Karpas-422 (cell line): ENCODE results near the gene UGT2B15. TPM values are rescaled to one million over a fixed set of nuclear protein-coding genes. Genes with fewer than 3 reads are reported as not detected.
"Not testable (repeated sequence)": the region's sequence is repeated elsewhere in the genome, so short reads cannot be mapped to it uniquely, and the experiment has no call there.

Experiments used
- DNase-seq: peaks from one replicate; pipeline ENCODE4 v3.0.0-alpha.2; 2015
- H2AFZ ChIP-seq: fragments of 200-600 bp; sonication (generic); 2 replicates; pipeline ENCODE4 v1.6.1; 2014; ENCODE audit warnings: antibody characterized with exemption, low read length, mixed read lengths
- H3K27ac ChIP-seq: fragments of 200-600 bp; sonication (generic); 2 replicates; pipeline ENCODE4 v1.5.1; 2014; ENCODE audit warnings: mild to moderate bottlenecking, low read length, moderate library complexity
- H3K27me3 ChIP-seq: fragments of 200-600 bp; sonication (generic); 2 replicates; pipeline ENCODE4 v1.6.1; 2014; ENCODE audit warnings: low read length, mixed read lengths
- H3K36me3 ChIP-seq: fragments of 200-600 bp; sonication (generic); 2 replicates; pipeline ENCODE4 v1.6.1; 2014; ENCODE audit warnings: low read length, mixed read lengths; ENCODE audit not compliant: insufficient read depth
- H3K4me1 ChIP-seq: fragments of 200-600 bp; sonication (generic); 2 replicates; pipeline ENCODE4 v1.6.1; 2014; ENCODE audit warnings: mild to moderate bottlenecking, low read length, mixed read lengths
- H3K4me2 ChIP-seq: fragments of 200-600 bp; sonication (generic); 2 replicates; pipeline ENCODE4 v1.6.1; 2014; ENCODE audit warnings: low read length, low read depth, mild to moderate bottlenecking; ENCODE audit not compliant: poor library complexity, severe bottlenecking
- H3K4me3 ChIP-seq: fragments of 200-600 bp; sonication (generic); 2 replicates; pipeline ENCODE4 v1.5.1; 2014; ENCODE audit warnings: mild to moderate bottlenecking, antibody characterized with exemption, low read length, mixed read lengths
- H3K79me2 ChIP-seq: fragments of 200-600 bp; sonication (generic); 2 replicates; pipeline ENCODE4 v1.6.1; 2014; ENCODE audit warnings: mild to moderate bottlenecking, low read length, mixed read lengths
- H3K9ac ChIP-seq: fragments of 200-600 bp; sonication (generic); 2 replicates; pipeline ENCODE4 v1.6.0; 2014; ENCODE audit warnings: low read length
- H3K9me2 ChIP-seq: fragments of 200-600 bp; sonication (generic), shearing (Covaris generic); replicated peaks from 2 replicates; pipeline ENCODE4 v1.6.0; 2014; ENCODE audit warnings: mild to moderate bottlenecking, low read length, moderate library complexity; ENCODE audit not compliant: insufficient read depth
- H3K9me3 ChIP-seq: fragments of 300-700, 200-600 bp; sonication (generic); 2 replicates; pipeline ENCODE4 v1.6.1; 2014; ENCODE audit warnings: low read length, mixed read lengths
- H4K20me1 ChIP-seq: fragments of 200-600 bp; sonication (generic); 2 replicates; pipeline ENCODE4 v1.6.1; 2014; ENCODE audit warnings: mild to moderate bottlenecking, antibody characterized with exemption, low read length, low read depth; ENCODE audit not compliant: insufficient read depth
- total RNA-seq: library from RNA; depleted of rRNA; stranded (reverse); fragments of >200 nt; shearing (Covaris generic); gene quantifications from 2 replicates; pipeline ENCODE4 v1.2.3, GENCODE V29; 2014; ENCODE audit warnings: low replicate concordance

Gene UGT2B15
- total RNA-seq, 1 experiment from 2014 or later = not detected

DNA sequence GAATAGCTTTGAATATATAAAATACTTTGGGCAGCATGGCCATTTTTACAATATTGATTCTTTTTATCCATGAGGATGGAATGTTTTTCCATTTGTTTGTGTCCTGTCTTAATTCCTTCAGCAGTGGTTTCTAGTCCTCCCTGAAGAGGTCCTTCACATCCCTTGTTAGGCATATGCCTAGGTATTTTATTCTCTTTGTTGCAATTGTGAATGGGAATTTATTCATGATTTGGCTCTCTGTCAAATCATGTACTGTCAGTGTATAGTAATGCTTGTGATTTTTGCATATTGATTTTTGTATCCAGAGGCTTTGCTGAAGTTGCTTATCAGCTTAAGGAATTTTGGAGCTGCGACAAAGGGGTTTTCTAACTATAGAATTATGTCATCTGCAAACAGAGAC lies 18.5 kb downstream of the UGT2B15 start:
- DNase-seq = no peak
- Histone ChIP-seq H3K4me3 (no peak overlapping the region), H3K27ac (no peak overlapping the region), H3K4me1 (no peaks in the 10 kb centered on the region), H3K9me2 (no peaks in the 10 kb centered on the region), H4K20me1 (no peaks in the 10 kb centered on the region), H3K9me3 (no peaks in the 10 kb centered on the region), H3K79me2 (no peaks in the 10 kb centered on the region), H3K27me3 (no peaks in the 10 kb centered on the region), H2AFZ (no peak overlapping the region), H3K4me2 (no peak overlapping the region), H3K36me3 (no peaks in the 10 kb centered on the region), H3K9ac (no peak overlapping the region)

DNA sequence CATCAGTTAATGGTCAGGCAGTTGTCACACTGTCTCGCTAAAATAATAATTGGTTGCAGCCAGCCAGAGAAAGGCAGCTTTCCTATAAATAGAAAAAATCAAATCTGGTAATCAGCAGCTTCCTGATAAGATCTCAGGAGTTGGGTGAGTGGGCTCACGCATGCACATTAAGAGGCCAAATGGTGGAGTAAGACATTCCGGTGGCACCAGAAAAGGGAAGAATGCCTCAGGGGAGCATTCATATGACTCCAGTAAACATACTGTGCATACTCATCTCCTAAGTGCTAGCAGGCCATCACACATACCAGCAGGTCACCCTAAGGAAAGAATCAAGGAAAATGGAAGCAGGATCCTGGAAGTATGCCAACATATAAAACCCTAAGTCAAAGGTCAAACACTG lies 40.1 kb downstream of the UGT2B15 start:
- Histone ChIP-seq H3K4me2 (no peak overlapping the region), H3K9ac (no peak overlapping the region), H3K9me3 (no peaks in the 10 kb centered on the region), H3K27me3 (no peaks in the 10 kb centered on the region), H2AFZ (no peak overlapping the region), H4K20me1 (no peaks in the 10 kb centered on the region), H3K79me2 (no peaks in the 10 kb centered on the region), H3K36me3 (no peaks in the 10 kb centered on the region), H3K27ac (no peak overlapping the region), H3K4me3 (no peak overlapping the region), H3K4me1 (no peaks in the 10 kb centered on the region), H3K9me2 (no peaks in the 10 kb centered on the region)
- no peak for DNase-seq

DNA sequence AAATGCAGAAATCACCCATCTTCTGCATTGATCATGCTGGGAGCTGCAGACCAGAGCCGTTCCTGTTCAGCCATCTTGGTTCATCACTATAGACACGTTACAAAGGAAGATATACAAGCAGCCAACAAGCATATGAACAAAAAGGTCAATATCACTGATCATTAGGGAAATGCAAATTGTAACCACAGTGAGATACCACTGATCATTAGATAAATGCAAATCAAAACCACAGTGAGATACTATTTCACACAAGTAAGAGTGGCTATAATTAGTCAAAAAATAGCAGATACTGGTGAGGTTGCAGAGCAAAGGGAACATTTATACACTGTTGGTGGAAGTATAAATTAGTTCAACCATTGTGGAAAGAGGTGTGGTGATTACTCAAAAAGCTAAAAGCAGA lies 47.7 kb downstream of the UGT2B15 start:
- H2AFZ ChIP-seq, H3K36me3 ChIP-seq, H3K4me1 ChIP-seq, H3K27me3 ChIP-seq, H3K4me3 ChIP-seq, H3K9ac ChIP-seq, H3K4me2 ChIP-seq, H3K79me2 ChIP-seq, H4K20me1 ChIP-seq, H3K9me3 ChIP-seq, H3K27ac ChIP-seq, DNase-seq, H3K9me2 ChIP-seq: not testable (repeated sequence)

DNA sequence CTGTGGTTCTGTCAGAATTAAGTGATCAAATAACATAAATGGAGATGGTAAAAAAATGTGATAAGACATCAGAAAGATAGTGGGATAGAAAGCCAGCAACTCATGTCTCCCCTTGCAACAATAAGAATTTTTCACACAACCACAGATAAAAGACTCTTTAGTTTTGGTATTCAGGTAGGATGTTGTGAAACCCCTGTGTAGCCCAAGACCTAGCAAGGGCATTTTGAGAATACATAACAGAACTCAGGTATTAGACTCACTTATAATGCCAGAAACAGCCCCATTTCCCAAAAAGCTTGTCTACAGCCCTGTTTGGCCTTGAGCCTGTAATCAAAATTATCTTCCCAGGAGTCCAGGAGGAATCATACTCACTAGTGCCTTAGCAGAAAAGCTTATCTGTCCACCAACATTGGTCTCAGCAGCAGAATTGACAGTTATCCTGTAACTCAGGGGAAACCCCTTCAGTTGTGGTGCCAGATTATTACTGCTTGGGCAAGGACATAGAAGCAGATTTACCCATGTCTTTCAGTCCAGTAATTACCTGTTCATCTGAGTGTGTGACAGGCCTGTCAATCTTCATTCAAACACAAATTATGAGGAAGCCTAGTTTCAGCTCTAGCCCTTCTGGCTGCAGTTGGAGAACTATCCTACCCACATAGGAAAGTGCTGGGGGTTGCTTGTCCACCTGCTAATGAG lies 53.3 kb downstream of the UGT2B15 start:
- Histone ChIP-seq H3K27ac (no peak overlapping the region), H3K36me3 (no peaks in the 10 kb centered on the region), H3K9ac (no peak overlapping the region), H3K4me1 (no peaks in the 10 kb centered on the region), H3K4me2 (no peak overlapping the region), H3K4me3 (no peak overlapping the region), H3K9me2 (no peaks in the 10 kb centered on the region), H2AFZ (no peak overlapping the region), H4K20me1 (no peaks in the 10 kb centered on the region), H3K79me2 (no peaks in the 10 kb centered on the region), H3K27me3 (no peaks in the 10 kb centered on the region), H3K9me3 (no peaks in the 10 kb centered on the region)
- DNase-seq = no peak

DNA sequence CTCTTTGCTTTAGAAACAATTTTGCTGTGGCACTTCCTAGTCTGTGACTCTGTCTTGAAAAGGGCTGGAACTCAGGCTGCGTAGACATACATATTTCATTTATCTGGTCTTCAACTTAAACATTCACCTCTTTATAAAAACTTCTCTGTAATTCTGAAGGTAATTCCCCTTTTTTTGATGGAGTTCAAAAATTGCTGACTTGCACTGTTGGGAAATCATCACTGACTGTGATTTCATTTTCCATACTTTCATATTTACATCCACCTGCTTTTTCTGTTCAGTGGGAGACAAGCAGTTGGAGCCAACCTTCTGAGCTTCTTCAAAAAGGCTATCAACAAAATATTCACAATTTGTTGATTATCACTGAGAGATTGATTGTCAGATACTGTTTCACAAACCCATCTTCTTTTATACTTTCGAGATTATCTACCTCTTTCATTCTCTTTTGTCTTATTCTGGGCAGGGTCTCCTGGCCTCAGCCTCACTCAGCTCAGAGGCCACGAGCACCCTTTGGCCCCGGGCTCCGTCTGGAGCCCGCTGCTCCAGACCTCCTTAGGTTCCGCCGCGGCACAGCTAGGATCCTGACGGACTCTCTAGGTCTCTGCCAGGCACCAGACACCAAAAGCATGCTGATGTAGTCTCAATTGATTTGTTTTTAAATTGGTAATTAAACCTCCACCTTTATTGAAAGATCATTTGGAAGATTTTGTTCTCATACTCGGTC lies 54.6 kb downstream of the UGT2B15 start:
- H3K27me3 ChIP-seq = no peaks in the 10 kb centered on the region
- no peaks in the 10 kb centered on the region for H3K36me3 ChIP-seq

DNA sequence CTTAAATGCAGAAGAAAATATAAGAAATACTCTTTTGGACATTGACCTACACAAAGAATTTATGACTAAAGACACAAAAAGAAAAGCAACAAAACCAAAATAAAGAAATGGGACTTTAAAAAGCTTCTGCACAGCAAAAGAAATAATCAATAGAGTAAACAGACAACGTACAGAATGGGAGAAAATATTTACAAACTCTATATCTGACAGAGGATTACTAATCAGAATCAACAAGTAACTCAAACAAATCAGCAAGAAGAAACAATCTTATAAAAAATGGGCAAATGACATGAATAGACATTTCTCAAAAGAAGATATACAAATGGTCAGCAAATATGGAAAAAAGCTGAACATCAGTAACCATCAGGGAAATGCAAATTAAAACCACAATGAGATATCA lies 56.7 kb downstream of the UGT2B15 start:
- H3K27ac ChIP-seq = no peak overlapping the region
- no peak overlapping the region for H2AFZ ChIP-seq
- no peak overlapping the region for H3K4me2 ChIP-seq
- no peak overlapping the region for H3K9ac ChIP-seq
- H3K36me3 ChIP-seq = no peaks in the 10 kb centered on the region
- no peak for DNase-seq
- H3K4me3 ChIP-seq = no peak overlapping the region
- no peaks in the 10 kb centered on the region for H3K9me2 ChIP-seq
- no peaks in the 10 kb centered on the region for H3K4me1 ChIP-seq
- no peaks in the 10 kb centered on the region for H4K20me1 ChIP-seq
- H3K79me2 ChIP-seq = no peaks in the 10 kb centered on the region
- H3K9me3 ChIP-seq = no peaks in the 10 kb centered on the region
- H3K27me3 ChIP-seq = no peaks in the 10 kb centered on the region

More for the DNA sequence above, 54.6 kb downstream of the UGT2B15 start:
- H2AFZ ChIP-seq = no peak overlapping the region
- no peak overlapping the region for H3K9ac ChIP-seq
- no peaks in the 10 kb centered on the region for H3K79me2 ChIP-seq
- H3K4me1 ChIP-seq = no peaks in the 10 kb centered on the region
- H3K9me2 ChIP-seq = no peaks in the 10 kb centered on the region
- H3K4me3 ChIP-seq = no peak overlapping the region
- H3K27ac ChIP-seq = no peak overlapping the region
- no peaks in the 10 kb centered on the region for H4K20me1 ChIP-seq
- DNase-seq = no peak
- H3K4me2 ChIP-seq = no peak overlapping the region
- H3K9me3 ChIP-seq = no peaks in the 10 kb centered on the region

DNA sequence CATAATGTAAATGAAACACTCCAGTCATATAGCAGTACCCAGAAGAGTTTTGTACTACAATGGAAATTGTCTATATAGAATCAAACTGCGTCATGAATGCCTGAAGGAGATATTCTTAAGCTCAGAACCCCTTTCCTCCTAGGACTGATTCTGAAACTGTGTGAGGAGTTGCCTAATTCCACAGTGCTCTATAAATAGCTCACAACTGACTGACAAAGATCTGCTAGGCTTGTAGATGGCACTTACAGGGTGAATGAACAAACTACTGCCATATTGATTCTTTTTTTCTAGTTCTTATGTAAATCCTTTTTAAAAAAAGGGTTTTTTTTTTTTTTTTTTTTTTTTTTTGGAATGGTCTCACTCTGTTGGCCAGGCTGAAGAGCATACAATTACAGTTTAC lies 64.2 kb downstream of the UGT2B15 start:
- no peaks in the 10 kb centered on the region for H4K20me1 ChIP-seq
- no peak overlapping the region for H3K27ac ChIP-seq
- no peak overlapping the region for H2AFZ ChIP-seq
- no peaks in the 10 kb centered on the region for H3K9me2 ChIP-seq
- H3K9ac ChIP-seq = no peak overlapping the region
- no peaks in the 10 kb centered on the region for H3K79me2 ChIP-seq
- H3K27me3 ChIP-seq = no peaks in the 10 kb centered on the region
- no peaks in the 10 kb centered on the region for H3K4me1 ChIP-seq
- no peak for DNase-seq
- H3K9me3 ChIP-seq = no peaks in the 10 kb centered on the region
- H3K4me2 ChIP-seq = no peak overlapping the region
- no peaks in the 10 kb centered on the region for H3K36me3 ChIP-seq
- H3K4me3 ChIP-seq = no peak overlapping the region

DNA sequence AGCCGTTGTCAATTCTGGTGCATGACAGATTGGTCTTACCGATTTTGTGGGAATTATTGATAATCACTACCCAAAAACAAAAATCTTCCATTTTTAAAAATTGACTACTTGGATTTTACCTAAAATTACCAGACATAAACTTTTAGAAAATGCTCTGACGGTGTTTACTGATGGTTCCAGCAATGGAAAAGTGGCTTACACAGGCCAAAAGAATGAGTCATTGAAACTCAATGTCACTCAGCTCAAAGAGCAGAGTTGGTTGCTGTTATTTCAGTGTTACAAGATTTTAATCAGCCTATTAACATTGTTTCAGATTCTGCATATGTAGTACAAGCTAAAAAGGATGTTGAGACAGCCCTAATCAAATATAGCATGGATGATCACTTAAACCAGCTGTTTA lies 71.3 kb downstream of the UGT2B15 start:
- Histone ChIP-seq H3K36me3 (no peaks in the 10 kb centered on the region), H2AFZ (no peak overlapping the region), H3K4me1 (no peaks in the 10 kb centered on the region), H3K9ac (no peak overlapping the region), H3K9me3 (no peaks in the 10 kb centered on the region), H4K20me1 (no peaks in the 10 kb centered on the region), H3K4me2 (no peak overlapping the region), H3K4me3 (no peak overlapping the region), H3K9me2 (no peaks in the 10 kb centered on the region), H3K27me3 (no peaks in the 10 kb centered on the region), H3K79me2 (no peaks in the 10 kb centered on the region), H3K27ac (no peak overlapping the region)
- no peak for DNase-seq
